ENCODE data around the gene AOPEP. TPM values are rescaled to one million over a fixed set of nuclear protein-coding genes. Genes with fewer than 3 reads are reported as not detected.

AOPEP gene
- total and polyA plus RNA-seq, 2 donors (not counting 1 experiment from before 2014, with no cell fraction given): 66.1 to 94.1 TPM

DNA sequence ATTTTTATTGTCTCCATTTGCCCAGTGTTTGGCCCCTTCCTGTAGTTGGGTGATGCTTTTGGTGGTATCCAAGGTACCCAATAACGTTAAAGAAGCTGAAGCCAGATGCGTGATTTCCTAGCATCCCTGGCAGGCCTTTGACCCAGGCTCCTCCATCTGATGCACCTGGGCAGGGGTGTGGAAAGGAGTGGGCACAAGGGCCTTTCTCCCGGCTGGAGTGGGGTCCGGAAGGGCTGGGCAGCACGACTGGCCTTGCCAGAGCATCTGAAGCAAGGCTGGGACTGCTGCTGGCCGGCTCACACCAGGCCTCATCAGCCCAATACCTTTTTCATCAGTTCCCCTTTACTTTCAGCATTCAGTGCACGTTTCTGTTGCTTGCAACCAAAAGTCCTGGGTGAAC is 370.8 kb downstream of the AOPEP start:
- no peak for DNase-seq (ENCODE audit: low read depth in 2 of 2)
- Histone ChIP-seq H3K79me2 (ENCODE audit: control insufficient read depth, insufficient read depth, low read length) (no peaks in the 10 kb centered on the region), H4K20me1 (ENCODE audit: control insufficient read depth, extremely low read depth, insufficient read depth, low read length) (no peaks in the 10 kb centered on the region), H3K36me3 (ENCODE audit: control insufficient read depth, insufficient read depth, low read length) (peaks cover 2% of the 10 kb centered on the region), H3K9me3 (ENCODE audit: control insufficient read depth, insufficient read depth, low read depth, low read length) (no peaks in the 10 kb centered on the region), H2AFZ (ENCODE audit: low read length) (no peak overlapping the region), H3K27me3 (ENCODE audit: control insufficient read depth, insufficient read depth, low read length) (no peaks in the 10 kb centered on the region), H3K27ac (ENCODE audit: insufficient read depth, low read length) (no peak overlapping the region), H3K4me2 (ENCODE audit: extremely low read depth, insufficient read depth, low read length) (no peak overlapping the region), H3K4me3 (replicated peaks in 1 of 4; ENCODE audit: control extremely low read depth in 1 of 4, insufficient read depth in 1 of 4, low read depth in 3 of 4, low read length in 4 of 4) (no peak overlapping the region), H3K9ac (ENCODE audit: insufficient read depth, low read length) (no peak overlapping the region), H3K4me1 (ENCODE audit: control insufficient read depth, extremely low read depth, insufficient read depth, low read length) (peaks cover 9% of the 10 kb centered on the region)
- no peak for TF ChIP-seq EZH2 (IDR thresholded peaks at IDR 0.05; ENCODE audit: low read length, missing control alignments)
- no peak for TF ChIP-seq CTCF (conservative IDR thresholded peaks at IDR 0.05 in 1 of 2, IDR thresholded peaks at IDR 0.05 in 1 of 2; ENCODE audit: low read depth in 1 of 2, low read length in 2 of 2)

DNA sequence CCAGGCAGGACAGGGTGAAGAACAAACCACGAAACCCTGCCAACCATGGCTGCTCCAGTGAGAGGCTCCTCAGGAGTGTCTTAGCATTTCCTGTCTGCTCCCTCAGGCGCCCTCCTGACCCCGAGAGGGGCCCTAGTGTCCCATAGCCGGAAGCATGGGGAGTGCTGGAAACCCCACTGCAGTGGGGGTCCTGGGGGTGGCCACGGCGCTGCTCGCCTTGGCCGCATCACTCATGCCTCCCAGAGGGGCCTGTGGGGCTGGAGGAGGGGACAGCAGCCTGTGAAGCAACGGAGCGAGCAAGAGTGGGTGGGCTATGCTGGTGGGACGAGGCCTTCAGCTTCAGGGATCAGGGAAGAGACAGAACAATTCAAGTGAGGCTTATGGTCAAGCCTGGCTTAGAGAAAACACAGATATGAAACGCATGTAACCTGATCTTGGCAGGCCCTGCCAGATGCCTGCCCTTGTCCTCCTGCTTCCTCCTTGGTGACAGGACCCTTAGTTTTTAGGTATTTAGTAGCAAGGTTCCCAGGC is 372.0 kb downstream of the AOPEP start:
- no peak overlapping the region for H3K4me3 ChIP-seq (replicated peaks in 1 of 4; ENCODE audit: control extremely low read depth in 1 of 4, insufficient read depth in 1 of 4, low read depth in 3 of 4, low read length in 4 of 4)
- H4K20me1 ChIP-seq (ENCODE audit: control insufficient read depth, extremely low read depth, insufficient read depth, low read length): no peaks in the 10 kb centered on the region
- no peak for DNase-seq (ENCODE audit: low read depth in 2 of 2)
- H3K4me2 ChIP-seq (ENCODE audit: extremely low read depth, insufficient read depth, low read length): no peak overlapping the region
- H3K27me3 ChIP-seq (ENCODE audit: control insufficient read depth, insufficient read depth, low read length): no peaks in the 10 kb centered on the region
- peaks cover 2% of the 10 kb centered on the region for H3K36me3 ChIP-seq (ENCODE audit: control insufficient read depth, insufficient read depth, low read length)
- TF ChIP-seq EZH2 (IDR thresholded peaks at IDR 0.05; ENCODE audit: low read length, missing control alignments) (no peak), CTCF (conservative IDR thresholded peaks at IDR 0.05 in 1 of 2, IDR thresholded peaks at IDR 0.05 in 1 of 2; ENCODE audit: low read depth in 1 of 2, low read length in 2 of 2) (no peak)
- no peaks in the 10 kb centered on the region for H3K79me2 ChIP-seq (ENCODE audit: control insufficient read depth, insufficient read depth, low read length)
- H3K27ac ChIP-seq (ENCODE audit: insufficient read depth, low read length): no peak overlapping the region
- no peak overlapping the region for H2AFZ ChIP-seq (ENCODE audit: low read length)
- H3K4me1 ChIP-seq (ENCODE audit: control insufficient read depth, extremely low read depth, insufficient read depth, low read length): no peaks in the 10 kb centered on the region
- H3K9ac ChIP-seq (ENCODE audit: insufficient read depth, low read length): no peak overlapping the region
- H3K9me3 ChIP-seq (ENCODE audit: control insufficient read depth, insufficient read depth, low read depth, low read length): no peaks in the 10 kb centered on the region

GRCh38 chr9:95099321-95100070 is 373.0 kb downstream of the AOPEP start:
- Histone ChIP-seq H4K20me1 (ENCODE audit: control insufficient read depth, extremely low read depth, insufficient read depth, low read length) (no peaks in the 10 kb centered on the region), H3K4me3 (replicated peaks in 1 of 4; ENCODE audit: control extremely low read depth in 1 of 4, insufficient read depth in 1 of 4, low read depth in 3 of 4, low read length in 4 of 4) (no peak overlapping the region), H3K27ac (ENCODE audit: insufficient read depth, low read length) (no peak overlapping the region), H3K79me2 (ENCODE audit: control insufficient read depth, insufficient read depth, low read length) (no peaks in the 10 kb centered on the region), H3K4me1 (ENCODE audit: control insufficient read depth, extremely low read depth, insufficient read depth, low read length) (no peaks in the 10 kb centered on the region), H3K9ac (ENCODE audit: insufficient read depth, low read length) (no peak overlapping the region), H3K27me3 (ENCODE audit: control insufficient read depth, insufficient read depth, low read length) (no peaks in the 10 kb centered on the region), H2AFZ (ENCODE audit: low read length) (no peak overlapping the region), H3K36me3 (ENCODE audit: control insufficient read depth, insufficient read depth, low read length) (peaks cover 2% of the 10 kb centered on the region), H3K4me2 (ENCODE audit: extremely low read depth, insufficient read depth, low read length) (no peak overlapping the region), H3K9me3 (ENCODE audit: control insufficient read depth, insufficient read depth, low read depth, low read length) (no peaks in the 10 kb centered on the region)
- no peak for DNase-seq (ENCODE audit: low read depth in 2 of 2)
- TF ChIP-seq CTCF (conservative IDR thresholded peaks at IDR 0.05 in 1 of 2, IDR thresholded peaks at IDR 0.05 in 1 of 2; ENCODE audit: low read depth in 1 of 2, low read length in 2 of 2) (no peak), EZH2 (IDR thresholded peaks at IDR 0.05; ENCODE audit: low read length, missing control alignments) (no peak)
